ENCODE measurements around the gene PAPOLG.

Gene PAPOLG

GRCh38 chr2:60719331-60719730, 36.7 kb upstream of the PAPOLG start:
- H3K4me3 ChIP-seq (ENCODE audit: control insufficient read depth, low read depth, low read length), result no peak overlapping the region
- TF ChIP-seq CTCF (IDR thresholded peaks at IDR 0.05; ENCODE audit: control insufficient read depth, insufficient read depth, low read depth, low read length, missing control alignments), result no peak

DNA sequence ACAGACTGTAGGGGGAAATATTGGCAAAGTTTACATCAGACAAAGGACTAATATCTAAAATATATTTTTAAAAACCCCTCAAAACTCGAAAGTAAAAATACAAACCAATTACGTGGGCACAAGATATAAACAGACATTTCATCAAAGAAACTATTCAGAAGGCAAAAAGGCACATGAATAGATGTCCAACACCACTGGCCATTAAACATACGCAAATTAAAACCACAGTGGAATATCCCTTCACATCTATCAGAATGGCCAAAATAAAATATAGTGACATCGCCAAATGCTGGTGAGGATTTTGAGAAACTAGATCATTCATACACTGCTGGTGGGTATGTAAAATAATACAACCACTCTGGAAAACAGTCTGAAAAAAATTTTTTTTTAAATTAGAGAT, 30.6 kb upstream of the PAPOLG start:
- no peak for TF ChIP-seq CTCF (IDR thresholded peaks at IDR 0.05; ENCODE audit: control insufficient read depth, insufficient read depth, low read depth, low read length, missing control alignments)
- DNase-seq (ENCODE audit: low read depth), result no peak
- no peak overlapping the region for H3K4me3 ChIP-seq (ENCODE audit: control insufficient read depth, low read depth, low read length)

More at GRCh38 chr2:60719331-60719730, 36.7 kb upstream of the PAPOLG start:
- no peak for DNase-seq (ENCODE audit: low read depth)

- TF ChIP-seq CTCF (IDR thresholded peaks at IDR 0.05; ENCODE audit: control insufficient read depth, insufficient read depth, low read depth, low read length, missing control alignments), result no peak
- DNase-seq (ENCODE audit: low read depth), result no peak
- H3K4me3 ChIP-seq (ENCODE audit: control insufficient read depth, low read depth, low read length), result no peak overlapping the region
Measured at GRCh38 chr2:60728855-60729254, 27.2 kb upstream of the PAPOLG start.

- DNase-seq (ENCODE audit: low read depth), result no peak
- TF ChIP-seq CTCF (IDR thresholded peaks at IDR 0.05; ENCODE audit: control insufficient read depth, insufficient read depth, low read depth, low read length, missing control alignments), result no peak
- H3K4me3 ChIP-seq (ENCODE audit: control insufficient read depth, low read depth, low read length), result peak overlapping the region; percentile 25
Measured at GRCh38 chr2:60735496-60736250, 20.4 kb upstream of the PAPOLG start.

- TF ChIP-seq CTCF (IDR thresholded peaks at IDR 0.05; ENCODE audit: control insufficient read depth, insufficient read depth, low read depth, low read length, missing control alignments), result no peak
- DNase-seq (ENCODE audit: low read depth), result no peak
- no peak overlapping the region for H3K4me3 ChIP-seq (ENCODE audit: control insufficient read depth, low read depth, low read length)
Measured at GRCh38 chr2:60738679-60739078, 17.4 kb upstream of the PAPOLG start.

GRCh38 chr2:60739156-60739555, 16.9 kb upstream of the PAPOLG start:
- no peak for TF ChIP-seq CTCF (IDR thresholded peaks at IDR 0.05; ENCODE audit: control insufficient read depth, insufficient read depth, low read depth, low read length, missing control alignments)
- H3K4me3 ChIP-seq (ENCODE audit: control insufficient read depth, low read depth, low read length), result no peak overlapping the region
- DNase-seq (ENCODE audit: low read depth), result no peak

All from AG09309 (cell line).